Activated T-cell treated with anti-CD3 and anti-CD28 coated beads, Interleukin-2, amount 50 U/mL, for 4 hours (primary cell): ENCODE data around the gene SEC31A. TPM values are rescaled to one million over a fixed set of nuclear protein-coding genes. Genes with fewer than 3 reads are reported as not detected.

Source experiments
- total RNA-seq, 3 donors: library from RNA; stranded (reverse); gene quantifications; one replicate each; pipeline ENCODE4 v1.2.1, GENCODE V29; 2021

Gene SEC31A
- total RNA-seq, 3 donors from 2014 or later = 114 to 124 (median 123) TPM

Other genes starting within 250 kb of the SEC31A start
- 1 to 10 TPM in 1 of 3 donors, under 1 TPM in 2; 0.30 to 1.2 (median 0.84) TPM for gene SCD5, start 92.4 kb downstream of the SEC31A start, total RNA-seq
- gene THAP9, start 9.6 kb upstream of the SEC31A start, total RNA-seq = 1 to 10 TPM in 2 of 3 donors, under 1 TPM in 1; 0.87 to 2.4 (median 1.0) TPM
- 10 to 100 TPM; 14.7 to 15.3 (median 14.8) TPM for gene LIN54, start 119.7 kb upstream of the SEC31A start, total RNA-seq
- gene COPS4, start 144.0 kb upstream of the SEC31A start, total RNA-seq = 10 to 100 TPM; 40.7 to 43.1 (median 41.2) TPM
- gene PLAC8, start 223.6 kb upstream of the SEC31A start, total RNA-seq = 10 to 100 TPM; 11.8 to 14.9 (median 14.3) TPM